Smooth muscle cell (in vitro differentiated cells): Measurements from ENCODE around the gene TAS2R39. TPM values are rescaled to one million over a fixed set of nuclear protein-coding genes. Genes with fewer than 3 reads are reported as not detected.

ENCODE experiments used
- DNase-seq: peaks from one replicate; lab custom pipeline; 2025; ENCODE audit not compliant: unreplicated experiment; lab: John Stamatoyannopoulos, UW
- H2AFZ ChIP-seq: fragments of 200-600 bp; sonication (generic); 2 replicates; pipeline ENCODE4 v1.6.0; 2016; ENCODE audit warnings: antibody characterized with exemption, low read depth, mild to moderate bottlenecking
- H3F3A ChIP-seq: fragments of 200-600 bp; sonication (generic); 2 replicates; pipeline ENCODE4 v1.6.0; 2017; ENCODE audit warnings: antibody characterized with exemption, low read depth
- H3K27ac ChIP-seq: fragments of 200-600 bp; sonication (generic); 2 replicates; pipeline ENCODE4 v1.5.1; 2016; ENCODE audit warnings: low read depth, mild to moderate bottlenecking
- H3K27me3 ChIP-seq: fragments of 200-600 bp; sonication (generic); 2 replicates; pipeline ENCODE4 v1.6.1; 2016; ENCODE audit warnings: low read depth, mild to moderate bottlenecking
- H3K36me3 ChIP-seq: fragments of 200-600 bp; sonication (generic); 2 replicates; pipeline ENCODE4 v1.5.1; 2016; ENCODE audit warnings: low read depth
- H3K4me1 ChIP-seq: fragments of 200-600 bp; sonication (generic); 2 replicates; pipeline ENCODE4 v1.5.1; 2016; ENCODE audit warnings: low read depth
- H3K4me2 ChIP-seq: fragments of 200-600 bp; sonication (generic); 2 replicates; pipeline ENCODE4 v1.6.0; 2016; ENCODE audit warnings: mild to moderate bottlenecking
- H3K4me3 ChIP-seq: fragments of 200-600 bp; sonication (generic); 2 replicates; pipeline ENCODE4 v1.5.1; 2016; ENCODE audit warnings: mild to moderate bottlenecking
- H3K79me2 ChIP-seq: fragments of 200-600 bp; sonication (generic); 2 replicates; pipeline ENCODE4 v1.6.0; 2016; ENCODE audit warnings: low read depth, mild to moderate bottlenecking
- H3K9ac ChIP-seq: fragments of 200-600 bp; sonication (generic); 2 replicates; pipeline ENCODE4 v1.6.0; 2016; ENCODE audit warnings: low read depth
- H3K9me3 ChIP-seq: fragments of 200-600 bp; sonication (generic); replicated peaks from 2 replicates; pipeline ENCODE4 v1.5.1; 2016; ENCODE audit warnings: low read depth
- H4K20me1 ChIP-seq: fragments of 200-600 bp; sonication (generic); 2 replicates; pipeline ENCODE4 v1.6.0; 2016; ENCODE audit warnings: low read depth
- WGBS: methylation state at CpG from one replicate; pipeline ENCODE4 v1.1.7; 2016; ENCODE audit warnings: low lambda C conversion rate; 5-methylcytosine and 5-hydroxymethylcytosine counted together
- polyA plus RNA-seq: library from polyadenylated mRNA; unstranded; fragments of >200 nt; fragmentation: Nextera tagmentation; extraction: Ambion mirVana; gene quantifications from 2 replicates; pipeline ENCODE4 v1.2.1, GENCODE V29; 2016
- total RNA-seq: library from RNA; depleted of rRNA; stranded (reverse); fragments of >200 nt; gene quantifications from 2 replicates; pipeline ENCODE4 v1.2.3, GENCODE V29; 2014
- TF ChIP-seq, protein P1 (sequence below): fragments of 200-600 bp; sonication (generic); IDR thresholded peaks from 2 replicates; pipeline ENCODE4 v1.5.1; 2017; ENCODE audit warnings: borderline replicate concordance, mild to moderate bottlenecking, antibody characterized with exemption; ENCODE audit not compliant: insufficient read depth, poor library complexity, severe bottlenecking

TAS2R39 gene
- total and polyA plus RNA-seq, 2 experiments from 2014 or later: not detected

DNA sequence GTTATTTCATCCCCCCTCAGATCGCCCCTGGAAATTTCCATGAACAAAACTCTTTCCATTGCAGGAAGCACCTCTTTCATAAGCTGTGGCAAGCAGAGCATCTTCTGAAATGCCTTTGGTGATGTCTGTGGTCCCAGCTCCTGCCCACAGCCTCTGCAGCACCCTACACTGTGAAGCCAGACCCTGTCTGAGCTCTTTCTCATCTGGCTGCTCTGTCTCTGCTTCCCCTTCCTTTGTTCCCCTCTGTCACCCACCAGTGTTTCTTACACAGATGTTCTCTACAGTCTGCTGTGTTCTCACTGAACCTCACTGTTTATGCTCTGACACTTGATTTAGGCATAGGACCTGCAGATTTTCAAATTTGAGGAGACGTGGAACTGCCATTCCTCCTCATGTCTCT is 1.9 kb upstream of the TAS2R39 start:
- H3K9ac ChIP-seq: no peak overlapping the region
- H3K27ac ChIP-seq: no peak overlapping the region
- WGBS: 77% methylated on average over 2 of the region's 2 CpGs
- no peaks in the 10 kb centered on the region for H3F3A ChIP-seq
- no peaks in the 10 kb centered on the region for H3K36me3 ChIP-seq
- no peaks in the 10 kb centered on the region for H3K79me2 ChIP-seq
- no peaks in the 10 kb centered on the region for H4K20me1 ChIP-seq
- H3K4me2 ChIP-seq: no peak overlapping the region
- no peak overlapping the region for H2AFZ ChIP-seq
- DNase-seq: no peak
- no peaks in the 10 kb centered on the region for H3K27me3 ChIP-seq
- TF ChIP-seq, protein P1, sequence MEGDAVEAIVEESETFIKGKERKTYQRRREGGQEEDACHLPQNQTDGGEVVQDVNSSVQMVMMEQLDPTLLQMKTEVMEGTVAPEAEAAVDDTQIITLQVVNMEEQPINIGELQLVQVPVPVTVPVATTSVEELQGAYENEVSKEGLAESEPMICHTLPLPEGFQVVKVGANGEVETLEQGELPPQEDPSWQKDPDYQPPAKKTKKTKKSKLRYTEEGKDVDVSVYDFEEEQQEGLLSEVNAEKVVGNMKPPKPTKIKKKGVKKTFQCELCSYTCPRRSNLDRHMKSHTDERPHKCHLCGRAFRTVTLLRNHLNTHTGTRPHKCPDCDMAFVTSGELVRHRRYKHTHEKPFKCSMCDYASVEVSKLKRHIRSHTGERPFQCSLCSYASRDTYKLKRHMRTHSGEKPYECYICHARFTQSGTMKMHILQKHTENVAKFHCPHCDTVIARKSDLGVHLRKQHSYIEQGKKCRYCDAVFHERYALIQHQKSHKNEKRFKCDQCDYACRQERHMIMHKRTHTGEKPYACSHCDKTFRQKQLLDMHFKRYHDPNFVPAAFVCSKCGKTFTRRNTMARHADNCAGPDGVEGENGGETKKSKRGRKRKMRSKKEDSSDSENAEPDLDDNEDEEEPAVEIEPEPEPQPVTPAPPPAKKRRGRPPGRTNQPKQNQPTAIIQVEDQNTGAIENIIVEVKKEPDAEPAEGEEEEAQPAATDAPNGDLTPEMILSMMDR: no peak
- H3K4me1 ChIP-seq: no peaks in the 10 kb centered on the region
- no peak overlapping the region for H3K4me3 ChIP-seq
- no peaks in the 10 kb centered on the region for H3K9me3 ChIP-seq

DNA sequence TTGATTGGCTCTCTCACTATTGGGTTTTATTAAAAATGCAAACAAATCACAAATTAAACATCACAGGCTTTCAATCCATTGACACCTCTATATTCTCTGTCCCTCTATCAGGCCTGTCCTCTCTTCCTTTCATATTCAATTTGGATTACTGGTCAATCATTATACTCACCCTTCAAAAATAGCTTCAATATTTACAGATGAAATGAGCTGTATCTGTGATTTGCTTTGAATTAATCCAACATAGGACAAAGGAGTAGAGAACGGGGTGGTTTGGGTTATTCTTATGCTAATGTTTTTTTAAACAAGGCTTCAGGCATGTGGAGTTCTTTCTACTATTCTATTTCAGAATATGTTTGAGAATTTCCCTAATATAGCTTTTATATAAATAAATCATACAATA is 2.3 kb downstream of the TAS2R39 start:
- H3K4me3 ChIP-seq: no peak overlapping the region
- TF ChIP-seq, protein P1: no peak
- H3K9me3 ChIP-seq: no peaks in the 10 kb centered on the region
- no peaks in the 10 kb centered on the region for H3K36me3 ChIP-seq
- no peaks in the 10 kb centered on the region for H4K20me1 ChIP-seq
- no peak for DNase-seq
- no peak overlapping the region for H3K27ac ChIP-seq
- 70% methylated on average over 1 of the region's 1 CpG for WGBS
- no peaks in the 10 kb centered on the region for H3K79me2 ChIP-seq
- H3K9ac ChIP-seq: no peak overlapping the region
- H3K4me2 ChIP-seq: no peak overlapping the region
- H2AFZ ChIP-seq: no peak overlapping the region
- H3K27me3 ChIP-seq: no peaks in the 10 kb centered on the region
- no peaks in the 10 kb centered on the region for H3K4me1 ChIP-seq
- H3F3A ChIP-seq: no peaks in the 10 kb centered on the region

DNA sequence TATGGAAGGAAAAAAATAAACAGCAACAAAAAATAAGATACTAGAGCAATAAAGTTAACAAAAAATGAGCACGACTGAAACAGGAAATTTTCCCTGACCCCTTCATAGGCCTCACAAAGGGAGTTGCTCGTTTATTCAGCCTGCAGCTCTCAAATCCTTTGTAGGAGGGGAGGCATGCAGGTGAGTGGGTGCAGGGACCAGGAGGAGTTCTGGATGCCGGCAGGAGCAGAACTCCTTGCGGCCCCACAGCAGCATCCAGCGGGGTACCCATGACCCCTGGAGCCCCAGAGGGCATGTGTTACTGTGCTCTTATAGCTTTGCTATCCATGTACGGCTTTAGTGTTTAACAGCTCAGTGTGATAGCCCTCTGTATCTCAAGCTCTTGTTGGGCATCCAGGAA is 5.8 kb downstream of the TAS2R39 start:
- no peak for DNase-seq
- Histone ChIP-seq H3K9ac (no peak overlapping the region), H3K9me3 (no peaks in the 10 kb centered on the region), H3K4me3 (no peak overlapping the region), H3K4me2 (no peak overlapping the region), H4K20me1 (no peaks in the 10 kb centered on the region), H3K4me1 (no peaks in the 10 kb centered on the region), H2AFZ (no peak overlapping the region), H3F3A (no peaks in the 10 kb centered on the region), H3K36me3 (no peaks in the 10 kb centered on the region), H3K79me2 (no peaks in the 10 kb centered on the region), H3K27me3 (no peaks in the 10 kb centered on the region), H3K27ac (no peak overlapping the region)
- TF ChIP-seq, protein P1: no peak
- WGBS: 76% methylated on average over 6 of the region's 6 CpGs

DNA sequence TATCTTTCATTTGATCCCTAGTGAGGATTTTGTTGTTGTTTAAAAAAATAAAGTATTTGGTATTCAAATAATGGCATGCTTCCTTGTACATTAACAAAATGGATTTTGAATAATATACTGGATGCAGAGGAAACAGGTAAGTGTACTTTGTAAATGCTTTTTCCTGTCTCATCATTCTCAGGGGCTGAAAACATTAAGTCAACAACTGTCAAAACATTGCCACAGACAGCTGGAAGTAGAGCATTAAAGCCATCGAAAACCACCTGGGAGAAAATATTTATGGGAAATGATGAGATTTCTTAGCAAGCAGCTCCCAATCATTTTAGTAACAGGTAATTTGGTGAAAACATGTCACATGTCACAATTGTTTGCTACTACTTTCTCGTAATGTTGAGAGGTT is 10.7 kb downstream of the TAS2R39 start:
- Histone ChIP-seq H3K79me2 (no peaks in the 10 kb centered on the region), H3K27me3 (no peaks in the 10 kb centered on the region), H4K20me1 (no peaks in the 10 kb centered on the region), H3K4me2 (no peak overlapping the region), H3F3A (no peaks in the 10 kb centered on the region), H3K4me3 (no peak overlapping the region), H3K4me1 (no peaks in the 10 kb centered on the region), H3K27ac (no peak overlapping the region), H3K9ac (no peak overlapping the region), H2AFZ (no peak overlapping the region), H3K9me3 (no peaks in the 10 kb centered on the region), H3K36me3 (no peaks in the 10 kb centered on the region)
- WGBS: 88% methylated on average over 2 of the region's 2 CpGs
- DNase-seq: no peak
- TF ChIP-seq, protein P1: no peak
